GM11168 (cell line): ENCODE measurements around the gene CGNL1.

Source experiments
- in situ Hi-C: fragments of 300-500 bp; cut with MboI; formaldehyde crosslinking; loops from one replicate; pipeline ENCODE4 v1.12.0; 2022; ENCODE audit warnings: low sequenced_read_pairs; ENCODE audit not compliant: unreplicated experiment

CGNL1 gene, protein sequence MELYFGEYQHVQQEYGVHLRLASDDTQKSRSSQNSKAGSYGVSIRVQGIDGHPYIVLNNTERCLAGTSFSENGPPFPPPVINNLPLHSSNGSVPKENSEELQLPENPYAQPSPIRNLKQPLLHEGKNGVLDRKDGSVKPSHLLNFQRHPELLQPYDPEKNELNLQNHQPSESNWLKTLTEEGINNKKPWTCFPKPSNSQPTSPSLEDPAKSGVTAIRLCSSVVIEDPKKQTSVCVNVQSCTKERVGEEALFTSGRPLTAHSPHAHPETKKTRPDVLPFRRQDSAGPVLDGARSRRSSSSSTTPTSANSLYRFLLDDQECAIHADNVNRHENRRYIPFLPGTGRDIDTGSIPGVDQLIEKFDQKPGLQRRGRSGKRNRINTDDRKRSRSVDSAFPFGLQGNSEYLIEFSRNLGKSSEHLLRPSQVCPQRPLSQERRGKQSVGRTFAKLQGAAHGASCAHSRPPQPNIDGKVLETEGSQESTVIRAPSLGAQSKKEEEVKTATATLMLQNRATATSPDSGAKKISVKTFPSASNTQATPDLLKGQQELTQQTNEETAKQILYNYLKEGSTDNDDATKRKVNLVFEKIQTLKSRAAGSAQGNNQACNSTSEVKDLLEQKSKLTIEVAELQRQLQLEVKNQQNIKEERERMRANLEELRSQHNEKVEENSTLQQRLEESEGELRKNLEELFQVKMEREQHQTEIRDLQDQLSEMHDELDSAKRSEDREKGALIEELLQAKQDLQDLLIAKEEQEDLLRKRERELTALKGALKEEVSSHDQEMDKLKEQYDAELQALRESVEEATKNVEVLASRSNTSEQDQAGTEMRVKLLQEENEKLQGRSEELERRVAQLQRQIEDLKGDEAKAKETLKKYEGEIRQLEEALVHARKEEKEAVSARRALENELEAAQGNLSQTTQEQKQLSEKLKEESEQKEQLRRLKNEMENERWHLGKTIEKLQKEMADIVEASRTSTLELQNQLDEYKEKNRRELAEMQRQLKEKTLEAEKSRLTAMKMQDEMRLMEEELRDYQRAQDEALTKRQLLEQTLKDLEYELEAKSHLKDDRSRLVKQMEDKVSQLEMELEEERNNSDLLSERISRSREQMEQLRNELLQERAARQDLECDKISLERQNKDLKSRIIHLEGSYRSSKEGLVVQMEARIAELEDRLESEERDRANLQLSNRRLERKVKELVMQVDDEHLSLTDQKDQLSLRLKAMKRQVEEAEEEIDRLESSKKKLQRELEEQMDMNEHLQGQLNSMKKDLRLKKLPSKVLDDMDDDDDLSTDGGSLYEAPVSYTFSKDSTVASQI

DNA sequence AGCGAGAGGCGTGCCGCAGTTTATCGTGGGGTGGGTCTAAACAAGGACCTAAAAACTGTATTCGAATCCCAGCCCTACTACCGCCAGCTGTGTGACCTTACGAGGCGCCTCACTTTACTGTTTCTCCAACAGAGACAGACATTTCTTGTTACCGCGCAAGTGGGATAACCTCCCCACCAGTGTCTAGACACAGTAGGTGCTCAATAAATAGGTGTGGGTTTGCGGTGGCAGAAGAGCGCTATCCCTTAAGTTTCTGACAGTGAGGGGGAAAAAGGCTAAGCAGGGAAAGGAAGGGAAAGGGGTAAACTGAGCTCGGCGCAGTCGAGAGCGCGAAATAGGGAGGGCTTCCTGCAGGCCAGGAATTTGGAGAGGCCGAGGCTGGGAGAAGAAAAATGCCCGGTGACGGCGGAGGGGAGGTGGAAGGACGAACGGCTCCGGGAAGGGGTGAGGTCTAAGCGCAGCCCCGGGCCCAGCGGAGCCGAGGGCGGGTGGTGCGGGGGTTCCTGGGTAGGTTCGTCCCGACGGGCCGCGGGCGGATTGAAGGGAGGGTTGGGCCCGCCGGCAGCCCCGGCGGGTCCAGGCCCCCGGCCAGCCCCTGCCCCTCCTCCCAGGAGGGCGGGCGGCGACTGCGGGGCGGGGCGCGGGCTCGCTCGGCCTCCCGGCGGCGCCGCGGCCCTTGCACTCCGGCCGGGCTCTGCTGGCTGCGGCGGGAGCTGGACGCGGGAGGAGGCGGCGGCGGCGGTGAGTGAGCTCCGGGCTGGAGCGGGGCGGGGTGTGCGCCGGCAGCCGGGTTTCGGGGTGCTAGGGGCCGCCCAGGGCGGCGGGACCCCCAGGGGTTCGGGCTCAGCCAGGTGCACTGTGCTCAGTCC lies at the start of gene CGNL1:
CGNL1 (plus strand) TSS at position 679 of the 869 bp plus-strand sequence. CDS start 61,495 bp downstream, outside the sequence.
- in situ Hi-C loops: no loop called here

DNA sequence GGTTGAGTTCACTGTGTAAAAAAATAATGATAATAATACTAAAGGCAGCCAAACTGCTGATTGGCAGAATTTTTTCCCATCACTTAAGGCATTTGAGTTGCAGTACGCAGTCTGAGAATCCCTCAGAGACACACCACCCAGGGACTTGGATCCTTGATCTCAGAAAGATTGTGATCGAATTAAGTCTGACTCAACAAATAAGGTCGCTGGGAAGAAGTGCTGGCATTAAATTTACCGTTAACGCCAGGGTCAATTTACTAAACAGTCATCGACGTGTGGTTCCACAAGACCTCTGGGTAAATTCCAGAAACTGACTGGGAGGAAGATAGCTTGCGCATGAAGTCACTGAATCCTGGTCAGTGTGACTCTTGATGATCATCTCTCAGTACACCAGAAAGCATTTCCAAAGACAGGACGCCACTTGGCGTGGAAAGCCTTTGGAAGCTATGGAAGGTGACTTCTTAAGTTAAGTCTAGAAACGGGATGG lies 48.3 kb upstream of the CGNL1 start:
- in situ Hi-C loops: no loop called here

DNA sequence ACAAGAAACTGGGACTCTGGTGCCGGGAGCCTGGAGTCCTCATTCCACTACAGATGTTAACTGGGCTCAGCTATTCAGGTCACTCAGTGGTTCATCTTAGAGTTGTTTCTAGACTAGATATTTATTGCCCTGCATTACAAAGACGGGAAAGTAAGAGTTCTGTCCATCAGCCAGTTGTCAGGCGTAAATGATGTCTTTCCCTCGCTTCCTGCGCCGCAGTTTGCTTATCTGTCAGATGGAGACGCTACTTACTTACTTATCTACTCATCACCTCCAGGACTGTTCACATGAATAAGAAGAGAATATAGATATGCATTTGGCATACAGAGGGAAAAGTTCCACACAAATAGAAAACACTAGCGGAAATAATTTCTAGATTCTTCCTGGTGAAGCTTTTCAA lies 47.8 kb upstream of the CGNL1 start:
- in situ Hi-C loops: no loop called here

DNA sequence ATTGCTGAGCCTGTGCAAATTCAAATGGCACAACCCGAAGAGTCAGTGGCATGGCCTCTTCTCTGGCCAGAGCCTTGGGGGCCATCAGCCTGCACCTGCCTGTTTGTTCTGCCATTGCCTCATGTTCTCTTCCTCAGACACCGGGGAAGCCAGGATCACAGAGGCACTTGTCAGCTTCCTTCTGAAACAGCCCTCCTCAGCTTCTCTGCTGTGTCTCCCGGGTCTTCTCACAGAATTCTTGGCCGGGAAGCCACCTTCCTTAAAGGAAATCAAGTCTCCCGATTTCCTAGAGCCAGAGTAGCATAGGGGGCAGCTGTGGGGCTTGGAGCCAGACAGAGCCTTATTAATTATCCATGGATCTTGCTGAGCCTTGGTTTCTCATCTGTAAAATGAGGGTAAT lies 47.4 kb upstream of the CGNL1 start:
- in situ Hi-C loops: no loop called here

DNA sequence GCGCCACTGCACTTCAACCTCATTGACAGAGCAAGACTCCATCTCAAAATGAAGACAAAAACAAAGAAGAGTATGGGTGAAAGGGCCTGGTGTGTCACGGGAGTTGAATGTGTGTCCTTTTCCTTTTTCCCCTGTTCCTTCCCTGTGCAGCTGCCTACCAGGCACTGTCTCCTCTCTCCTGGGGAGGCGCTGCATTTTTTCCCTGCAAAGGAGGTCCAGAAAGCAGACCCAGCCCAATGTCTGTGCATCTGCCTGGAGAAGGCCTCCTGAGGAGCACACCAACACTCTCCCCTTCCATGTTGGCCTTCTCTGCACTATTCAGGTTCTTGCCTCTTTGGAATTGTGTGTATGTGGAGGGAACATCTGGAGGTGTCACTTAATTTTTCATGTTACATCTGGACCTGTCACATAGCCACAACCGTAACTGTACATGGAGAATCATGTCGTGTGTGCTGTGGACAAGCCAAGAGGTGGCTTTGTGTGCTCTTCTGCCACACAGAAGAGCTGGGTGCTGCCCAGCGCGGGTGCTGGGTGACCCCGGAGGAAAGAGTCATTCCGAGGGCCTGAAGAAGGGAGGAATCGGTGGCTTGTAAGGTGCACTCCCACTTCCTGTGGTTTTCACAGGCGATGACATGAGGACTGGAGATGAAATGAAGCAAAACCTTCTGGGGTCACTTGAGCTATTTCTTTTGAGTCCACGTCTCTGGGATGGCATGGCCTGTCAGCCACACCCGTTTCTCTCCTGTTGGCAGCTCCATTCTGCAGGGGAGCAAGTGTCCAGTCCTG lies 46.5 kb upstream of the CGNL1 start:
- in situ Hi-C loops: no loop called here

DNA sequence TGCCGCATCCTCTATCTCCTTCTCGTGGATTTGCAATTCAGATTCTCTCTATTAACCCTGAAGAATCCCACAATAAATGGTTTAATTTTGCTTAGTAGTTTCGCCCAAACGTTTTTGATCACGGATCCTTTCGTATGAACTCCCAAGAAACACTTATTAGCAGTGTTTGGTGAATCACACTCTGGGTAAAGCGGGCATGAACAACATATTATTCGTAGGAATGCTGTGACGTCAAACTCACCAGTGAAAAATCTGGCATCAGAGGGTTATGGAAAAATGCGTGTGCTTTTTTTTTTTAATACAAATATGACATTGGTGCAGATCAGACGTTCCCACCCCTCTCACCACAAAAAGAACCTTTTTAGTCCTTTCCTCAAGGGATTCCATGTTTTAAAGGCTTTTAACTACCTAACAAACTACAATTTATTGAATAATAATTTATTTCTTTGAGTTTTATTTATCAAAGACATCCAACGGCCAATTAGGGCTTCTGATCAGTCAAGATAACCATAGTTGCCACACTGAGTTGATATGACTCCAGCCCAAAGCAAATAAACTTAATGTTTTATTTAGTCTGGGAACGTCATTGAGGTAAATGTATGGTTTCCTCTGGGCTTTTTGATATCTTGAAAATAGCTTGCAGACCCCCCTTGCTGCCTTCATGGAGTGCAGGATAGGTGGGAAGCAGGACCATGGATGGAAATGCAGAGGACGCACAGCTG lies 45.5 kb upstream of the CGNL1 start:
- in situ Hi-C loops: no loop called here

DNA sequence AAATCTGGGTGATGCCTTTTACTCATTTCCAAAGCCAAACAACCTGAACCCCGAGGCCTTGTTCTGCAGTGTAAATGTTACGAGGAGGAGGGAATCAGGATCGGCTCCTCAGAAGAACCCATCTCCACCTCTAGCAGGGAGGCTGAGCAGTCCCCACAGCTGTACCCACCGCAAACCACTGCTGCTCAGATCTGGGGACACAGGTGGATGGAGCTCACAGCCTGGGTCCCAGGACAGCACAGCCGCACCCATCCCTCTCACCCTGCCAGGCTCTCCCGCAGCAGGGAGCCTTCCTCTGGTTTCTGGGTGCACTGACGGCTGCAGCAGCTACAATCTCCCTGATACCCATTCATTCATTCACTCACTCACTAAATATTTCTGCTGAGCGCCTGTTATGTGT lies 44.0 kb upstream of the CGNL1 start:
- in situ Hi-C loops: no loop called here

DNA sequence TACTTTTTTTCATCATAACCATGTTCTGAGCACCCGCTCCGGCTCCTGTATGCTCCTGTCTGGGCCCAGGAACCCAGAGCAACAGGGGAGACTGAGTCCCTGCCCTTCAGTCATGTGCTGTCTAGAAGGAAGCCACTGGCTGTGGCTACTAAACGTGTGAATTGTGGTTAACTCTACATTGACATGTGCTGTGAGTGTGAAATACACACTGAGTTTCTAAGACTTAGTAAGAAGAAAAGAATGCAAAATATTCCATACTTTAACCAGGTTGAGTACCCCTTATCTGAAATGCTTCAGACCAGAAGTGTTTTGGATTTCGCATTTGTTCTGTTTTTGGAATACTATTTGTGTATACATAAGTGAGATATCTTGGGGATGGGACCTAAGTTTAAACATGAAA lies 42.8 kb upstream of the CGNL1 start:
- in situ Hi-C loops: no loop called here

DNA sequence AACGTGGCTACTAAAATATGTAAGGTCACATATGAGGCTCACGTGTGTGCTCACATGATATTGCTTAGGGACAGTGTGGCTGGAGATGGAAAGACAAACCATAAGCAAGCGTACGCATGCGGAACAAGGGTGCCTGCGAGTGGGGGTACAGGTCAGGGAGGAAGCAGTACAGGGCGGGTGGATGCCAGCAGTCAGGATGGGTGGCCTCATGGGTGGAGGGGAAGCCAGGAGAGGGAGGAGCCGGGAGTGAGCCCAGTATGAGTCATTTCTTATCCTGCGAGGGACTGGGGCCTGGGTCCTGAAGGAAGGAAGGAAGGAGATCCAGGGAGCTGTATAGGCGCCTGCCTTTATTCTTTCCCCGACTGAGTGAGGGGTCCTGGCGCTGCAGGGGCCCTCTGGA lies 42.0 kb upstream of the CGNL1 start:
- in situ Hi-C loops: no loop called here

DNA sequence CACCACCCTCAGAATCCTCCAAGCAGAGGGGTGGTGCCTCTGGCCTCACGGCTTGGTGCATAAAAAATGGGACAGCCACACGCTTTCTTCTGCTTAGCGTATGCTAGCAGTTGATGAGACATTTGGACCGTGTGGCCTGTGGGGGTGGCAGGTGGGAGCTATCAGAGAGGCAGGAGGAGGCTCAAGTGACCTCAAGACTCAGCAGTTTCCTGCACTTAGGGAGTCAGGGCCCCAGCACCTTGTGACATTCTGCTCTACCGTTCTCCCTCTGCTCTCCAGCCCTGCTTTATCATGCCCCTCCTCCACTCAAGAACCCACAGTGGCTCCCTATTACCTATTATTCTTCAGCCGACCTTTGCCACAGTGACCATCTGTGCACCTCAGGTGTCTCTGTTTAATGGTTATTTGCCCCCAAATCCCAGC lies 41.0 kb upstream of the CGNL1 start:
- in situ Hi-C loops: no loop called here

DNA sequence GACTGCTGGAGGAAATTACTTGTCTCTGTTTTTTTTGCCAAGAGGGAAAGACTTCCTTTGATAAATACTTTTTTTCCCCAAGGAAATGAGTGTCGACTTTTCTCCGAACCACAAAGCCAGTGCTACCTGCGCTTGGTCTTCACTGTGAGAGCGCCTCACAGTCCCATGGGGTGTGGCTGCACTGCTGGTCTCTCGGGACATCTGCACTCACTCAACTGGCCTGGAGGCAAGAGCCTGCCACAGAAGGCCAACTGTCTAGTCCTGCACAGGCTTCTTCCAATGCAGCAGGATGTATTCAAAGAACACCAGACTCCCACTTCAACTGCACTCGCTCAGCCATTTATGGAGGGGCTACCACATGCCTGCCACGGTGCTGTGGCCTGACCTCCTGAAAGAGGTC lies 40.6 kb upstream of the CGNL1 start:
- in situ Hi-C loops: no loop called here

DNA sequence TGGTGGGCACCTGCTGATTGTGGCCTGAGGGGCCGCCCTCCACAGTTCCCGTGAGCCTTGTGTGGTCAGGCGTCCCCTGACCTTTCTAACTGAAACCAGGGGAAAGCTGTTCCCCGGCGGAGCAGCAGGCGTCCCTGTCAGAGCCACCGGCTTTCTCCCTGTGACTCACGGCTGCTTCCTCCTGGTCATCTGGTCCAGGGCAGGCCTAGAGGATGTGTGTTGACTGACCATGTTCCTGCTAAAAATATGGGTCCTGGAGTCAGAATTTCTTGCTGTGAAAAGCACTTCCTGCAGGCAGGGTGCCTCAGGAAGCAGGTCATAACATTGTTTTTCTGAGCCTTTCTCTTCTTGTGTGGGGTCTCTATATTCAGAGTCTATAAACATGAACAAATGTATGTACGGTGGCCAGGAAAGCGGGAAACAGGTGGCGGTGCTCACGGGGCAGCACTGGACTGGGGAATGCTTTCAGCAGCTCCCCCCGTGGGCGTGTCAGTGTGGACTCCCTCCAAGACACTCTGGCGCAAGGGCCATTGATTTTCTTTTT lies 38.4 kb upstream of the CGNL1 start:
- in situ Hi-C loops: no loop called here

DNA sequence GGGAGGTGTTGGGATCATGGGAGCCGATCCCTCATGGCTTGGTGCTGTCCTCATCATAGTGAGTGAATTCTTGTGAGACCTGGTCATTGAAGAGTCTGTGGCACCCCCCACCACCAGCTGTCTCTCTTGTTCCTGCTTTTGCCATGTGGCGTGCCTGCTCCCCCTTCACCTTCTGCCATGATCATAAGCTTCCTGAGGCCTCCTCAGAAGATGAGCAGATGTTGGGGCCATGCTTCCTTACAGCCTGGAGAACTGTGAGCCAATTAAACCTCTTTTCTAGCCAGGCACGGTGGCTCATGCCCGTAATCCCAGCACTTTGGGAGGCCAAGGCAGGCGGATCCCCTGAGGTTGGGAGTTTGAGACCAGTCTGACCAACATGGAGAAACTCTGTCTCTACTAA lies 37.0 kb upstream of the CGNL1 start:
- in situ Hi-C loops: no loop called here

DNA sequence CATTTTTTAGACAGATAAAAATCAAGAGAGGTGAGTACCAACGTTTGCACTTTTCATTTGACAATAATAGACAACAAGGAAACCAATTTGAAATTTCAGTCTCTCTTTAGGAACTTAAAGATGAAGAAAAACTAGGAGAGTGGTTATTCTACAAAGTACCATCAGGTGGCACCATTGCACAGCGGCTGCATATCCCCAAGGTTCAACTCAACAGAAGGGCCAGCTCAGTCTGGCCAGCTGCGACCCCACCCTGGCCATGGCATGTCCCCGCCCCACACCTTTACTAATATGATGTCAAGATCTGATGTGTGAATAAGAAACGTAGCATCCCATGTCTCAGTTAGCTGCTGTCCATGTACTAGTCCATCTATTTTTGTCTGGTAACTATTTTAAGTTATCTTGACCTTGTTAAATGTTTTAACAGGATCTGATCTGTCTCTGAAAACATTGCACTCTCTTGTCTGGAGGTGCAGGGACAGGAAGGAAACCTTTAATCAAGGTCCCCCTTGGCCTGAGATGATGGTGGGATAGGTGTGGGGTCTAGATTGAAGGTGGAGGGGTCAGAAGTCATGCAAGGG lies 35.5 kb upstream of the CGNL1 start:
- in situ Hi-C loops: loop anchor here (5.0 kb wide), 1 partner anchor 192 kb away; no protein-coding TSS in a partner anchor

DNA sequence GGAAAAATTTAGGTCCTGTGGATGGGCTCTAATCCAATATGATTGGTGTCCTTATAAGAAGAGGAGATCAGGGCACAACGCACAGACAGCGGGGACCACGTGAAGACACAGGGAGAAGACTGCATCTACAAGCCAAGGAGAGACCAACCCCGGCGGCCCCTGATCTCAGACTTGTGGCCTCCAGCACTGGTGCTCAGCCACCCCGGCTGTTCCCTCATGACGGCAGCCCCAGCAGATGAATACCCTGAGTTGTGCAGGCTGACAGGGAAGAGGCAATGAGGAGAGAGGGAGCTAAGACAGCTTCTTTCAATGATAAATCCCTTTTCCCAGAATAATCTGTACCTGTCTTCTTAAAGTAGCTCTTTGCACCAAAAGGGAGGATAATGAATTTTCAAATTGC lies 33.3 kb upstream of the CGNL1 start:
- in situ Hi-C loops: loop anchor here (5.0 kb wide), 1 partner anchor 189 kb away; no protein-coding TSS in a partner anchor

DNA sequence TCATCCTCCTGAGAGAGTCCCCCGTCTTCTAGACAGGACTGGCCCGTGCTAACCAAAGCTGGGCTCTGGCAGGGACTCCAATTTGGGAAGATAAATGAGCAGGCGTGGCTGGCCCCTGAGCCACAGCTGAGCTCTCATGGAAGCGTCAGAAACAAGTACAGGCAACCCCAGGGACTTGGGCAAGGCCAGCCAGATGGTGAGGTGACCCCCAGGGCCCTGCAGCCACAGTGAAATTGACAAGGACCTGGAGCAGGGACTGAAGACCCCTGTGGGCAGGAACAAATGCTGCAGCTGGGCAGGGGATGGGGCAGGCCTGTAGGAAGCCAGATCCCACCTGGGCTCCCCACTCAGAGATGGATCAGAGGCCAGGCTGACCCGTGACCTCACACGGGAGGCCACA lies 32.8 kb upstream of the CGNL1 start:
- in situ Hi-C loops: loop anchor here (5.0 kb wide), 1 partner anchor 189 kb away; no protein-coding TSS in a partner anchor

DNA sequence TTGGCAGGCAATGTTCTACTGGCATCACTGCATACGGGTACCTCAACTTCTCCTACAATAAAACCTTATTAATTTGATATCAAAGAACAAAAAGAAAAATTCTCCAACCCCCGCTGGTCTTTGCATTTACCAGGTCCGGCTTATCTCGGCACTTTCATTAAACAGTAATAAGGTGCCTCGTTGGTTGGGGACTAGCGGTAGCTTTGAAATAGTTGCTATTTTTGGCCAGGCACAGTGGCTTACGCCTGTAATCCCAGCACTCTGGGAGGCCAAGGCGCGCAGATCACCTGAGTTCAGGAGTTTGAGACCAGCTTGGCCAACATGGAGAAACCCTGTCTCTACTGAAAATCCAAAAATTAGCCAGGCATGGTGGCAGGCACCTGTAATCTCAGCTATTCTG lies 32.0 kb upstream of the CGNL1 start:
- in situ Hi-C loops: loop anchor here (5.0 kb wide), 1 partner anchor 188 kb away; no protein-coding TSS in a partner anchor
